Colonic mucosa (tissue), 4 donors: ENCODE results near the gene FAM110D. TPM values are rescaled to one million over a fixed set of nuclear protein-coding genes. Genes with fewer than 3 reads are reported as not detected.

Source experiments
- DNase-seq: peaks from one replicate; pipeline ENCODE4 v3.0.0-alpha.2; 2020
- H3K27ac ChIP-seq: fragments of 200-600 bp; one replicate; pipeline ENCODE4 v1.8.0; 2021
- H3K27me3 ChIP-seq: fragments of 200-600 bp; one replicate; pipeline ENCODE4 v1.8.0; 2021
- H3K36me3 ChIP-seq: fragments of 200-600 bp; one replicate; pipeline ENCODE4 v1.8.0; 2021
- H3K4me1 ChIP-seq: fragments of 200-600 bp; one replicate; pipeline ENCODE4 v1.8.0; 2021; ENCODE audit warnings: mild to moderate bottlenecking
- H3K4me3 ChIP-seq: fragments of 200-600 bp; one replicate; pipeline ENCODE4 v1.8.0; 2021
- H3K9ac ChIP-seq, 2 donors: one replicate each; pipeline ENCODE4 v1.7.0; 2013; ENCODE audit warnings: control low read depth in 2 of 2, low read depth in 2 of 2, low read length in 2 of 2
- H3K9me3 ChIP-seq: fragments of 200-600 bp; one replicate; pipeline ENCODE4 v1.8.0; 2021
- intact Hi-C: fragments of 100-400 bp; cut with DNase I; formaldehyde crosslinking; loops from one replicate; pipeline ENCODE4 v1.14.1; 2022
- total RNA-seq, 2 donors: library from RNA; stranded (reverse); fragmentation: NEBNext Ultra II Directional in 1 of 2; extraction: Animal tissue kit (Norgen Biotek cat#: 25700) in 1 of 2; gene quantifications; one replicate each; pipeline ENCODE4 v1.2.1, GENCODE V29; 2021
- TF ChIP-seq, protein P1 (sequence below): fragments of 200-600 bp; IDR thresholded peaks from one replicate; pipeline ENCODE4 v1.8.0; 2022; ENCODE audit warnings: antibody characterized with exemption, mild to moderate bottlenecking
- donor health status: healthy.
- donor health status: DM: no; HTN: no; CAD: no.
- donor health status: DM: no; HTN: no; CAD: no.

The FAM110D gene
- total RNA-seq, 2 donors from 2014 or later = 0.57 to 1.1 TPM

GRCh38 chr1:26134466-26134865 is 24.4 kb upstream of the FAM110D start:
- DNase-seq = no peak
- Histone ChIP-seq H3K4me3 (no peak overlapping the region), H3K9me3 (no peaks in the 10 kb centered on the region), H3K9ac (no peak overlapping the region), H3K27ac (no peak overlapping the region), H3K36me3 (no peaks in the 10 kb centered on the region), H3K4me1 (no peaks in the 10 kb centered on the region), H3K27me3 (no peaks in the 10 kb centered on the region)
- intact Hi-C loops = no loop called here
- TF ChIP-seq, protein P1, sequence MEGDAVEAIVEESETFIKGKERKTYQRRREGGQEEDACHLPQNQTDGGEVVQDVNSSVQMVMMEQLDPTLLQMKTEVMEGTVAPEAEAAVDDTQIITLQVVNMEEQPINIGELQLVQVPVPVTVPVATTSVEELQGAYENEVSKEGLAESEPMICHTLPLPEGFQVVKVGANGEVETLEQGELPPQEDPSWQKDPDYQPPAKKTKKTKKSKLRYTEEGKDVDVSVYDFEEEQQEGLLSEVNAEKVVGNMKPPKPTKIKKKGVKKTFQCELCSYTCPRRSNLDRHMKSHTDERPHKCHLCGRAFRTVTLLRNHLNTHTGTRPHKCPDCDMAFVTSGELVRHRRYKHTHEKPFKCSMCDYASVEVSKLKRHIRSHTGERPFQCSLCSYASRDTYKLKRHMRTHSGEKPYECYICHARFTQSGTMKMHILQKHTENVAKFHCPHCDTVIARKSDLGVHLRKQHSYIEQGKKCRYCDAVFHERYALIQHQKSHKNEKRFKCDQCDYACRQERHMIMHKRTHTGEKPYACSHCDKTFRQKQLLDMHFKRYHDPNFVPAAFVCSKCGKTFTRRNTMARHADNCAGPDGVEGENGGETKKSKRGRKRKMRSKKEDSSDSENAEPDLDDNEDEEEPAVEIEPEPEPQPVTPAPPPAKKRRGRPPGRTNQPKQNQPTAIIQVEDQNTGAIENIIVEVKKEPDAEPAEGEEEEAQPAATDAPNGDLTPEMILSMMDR = no peak

DNA sequence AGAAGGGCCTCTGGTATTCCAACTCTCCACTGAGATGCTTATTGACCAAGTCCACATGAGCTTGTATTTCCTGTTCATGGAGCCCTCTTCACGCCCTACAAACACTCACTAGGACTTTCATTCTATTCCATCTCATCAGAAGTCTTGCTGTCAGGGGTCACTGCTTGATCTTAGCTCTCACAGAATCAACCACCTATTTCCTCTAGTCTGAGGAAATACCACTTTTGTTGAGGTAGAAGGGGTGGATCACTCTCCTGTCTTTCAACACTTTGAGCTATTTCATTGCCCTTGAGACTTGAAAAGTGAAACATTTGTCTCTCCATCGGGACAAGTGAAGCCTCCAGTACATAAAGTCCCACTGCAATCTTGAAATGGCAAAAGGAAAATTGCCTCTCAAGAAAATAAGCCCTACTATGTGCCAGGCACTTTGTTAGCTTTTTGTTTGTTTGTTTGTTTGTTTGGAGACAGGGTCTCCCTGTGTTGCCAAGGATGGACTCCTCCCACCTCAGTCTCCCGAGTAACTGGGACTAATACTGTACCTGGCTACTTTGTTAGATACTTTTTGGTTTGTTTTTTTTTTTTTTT is 19.8 kb upstream of the FAM110D start:
- no peak overlapping the region for H3K27ac ChIP-seq
- H3K9ac ChIP-seq = no peak overlapping the region
- H3K27me3 ChIP-seq = no peaks in the 10 kb centered on the region
- no peak overlapping the region for H3K4me3 ChIP-seq
- intact Hi-C loops = no loop called here
- H3K4me1 ChIP-seq = no peaks in the 10 kb centered on the region
- no peak for DNase-seq
- H3K9me3 ChIP-seq = no peaks in the 10 kb centered on the region
- no peaks in the 10 kb centered on the region for H3K36me3 ChIP-seq
- TF ChIP-seq, protein P1 = no peak

DNA sequence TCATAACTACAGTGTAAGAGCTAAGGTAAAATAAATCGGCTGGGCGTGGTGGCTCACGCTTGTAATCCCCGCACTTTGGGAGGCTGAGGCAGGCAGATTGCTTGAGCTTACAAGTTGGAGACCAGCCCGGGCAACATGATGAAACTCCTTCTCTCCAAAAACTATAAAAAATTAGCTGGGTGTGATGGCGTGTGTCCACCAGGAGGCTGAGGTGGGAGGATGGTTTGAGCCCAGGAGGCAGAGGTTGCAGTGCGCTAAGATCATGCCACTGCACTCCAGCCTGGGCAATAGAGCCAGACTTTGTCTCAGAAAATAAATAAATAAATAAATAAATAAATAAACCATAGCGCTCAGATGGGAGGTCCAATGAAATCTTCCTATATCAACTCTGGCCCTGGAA is 16.7 kb upstream of the FAM110D start:
- no peak overlapping the region for H3K27ac ChIP-seq
- H3K9ac ChIP-seq = no peak overlapping the region
- no peaks in the 10 kb centered on the region for H3K4me1 ChIP-seq
- no peaks in the 10 kb centered on the region for H3K36me3 ChIP-seq
- no peaks in the 10 kb centered on the region for H3K9me3 ChIP-seq
- intact Hi-C loops = no loop called here
- no peaks in the 10 kb centered on the region for H3K27me3 ChIP-seq
- TF ChIP-seq, protein P1 = no peak
- DNase-seq = no peak
- no peak overlapping the region for H3K4me3 ChIP-seq

- Histone ChIP-seq H3K9ac (no peak overlapping the region), H3K4me1 (no peaks in the 10 kb centered on the region), H3K9me3 (no peaks in the 10 kb centered on the region), H3K4me3 (no peak overlapping the region), H3K27ac (no peak overlapping the region), H3K36me3 (no peaks in the 10 kb centered on the region), H3K27me3 (no peaks in the 10 kb centered on the region)
- peak; percentile 88 for DNase-seq
- intact Hi-C loops = loop anchor here (5.0 kb wide), 1 partner anchor 108 kb away; no protein-coding TSS in a partner anchor
- TF ChIP-seq, protein P1 = peak; percentile 64
Observed at GRCh38 chr1:26145041-26145959, 13.6 kb upstream of the FAM110D start.

- Histone ChIP-seq H3K4me3 (no peak overlapping the region), H3K27me3 (no peaks in the 10 kb centered on the region), H3K27ac (no peak overlapping the region), H3K9ac (no peak overlapping the region), H3K9me3 (no peaks in the 10 kb centered on the region), H3K36me3 (no peaks in the 10 kb centered on the region), H3K4me1 (no peaks in the 10 kb centered on the region)
- intact Hi-C loops = loop anchor here (2.0 to 5.0 kb wide), 2 partner anchors 41 to 109 kb away; no protein-coding TSS in a partner anchor
- TF ChIP-seq, protein P1 = no peak
- DNase-seq = no peak
Observed at GRCh38 chr1:26145960-26146294, 13.0 kb upstream of the FAM110D start.
